ENCODE data around the gene USP47. TPM values are rescaled to one million over a fixed set of nuclear protein-coding genes. Genes with fewer than 3 reads are reported as not detected.
"Not testable (repeated sequence)": the region's sequence is repeated elsewhere in the genome, so short reads cannot be mapped to it uniquely, and the experiment has no call there.

Gene USP47
- total and polyA plus RNA-seq, 2 experiments from 2014 or later: 16.3 to 36.7 TPM

DNA sequence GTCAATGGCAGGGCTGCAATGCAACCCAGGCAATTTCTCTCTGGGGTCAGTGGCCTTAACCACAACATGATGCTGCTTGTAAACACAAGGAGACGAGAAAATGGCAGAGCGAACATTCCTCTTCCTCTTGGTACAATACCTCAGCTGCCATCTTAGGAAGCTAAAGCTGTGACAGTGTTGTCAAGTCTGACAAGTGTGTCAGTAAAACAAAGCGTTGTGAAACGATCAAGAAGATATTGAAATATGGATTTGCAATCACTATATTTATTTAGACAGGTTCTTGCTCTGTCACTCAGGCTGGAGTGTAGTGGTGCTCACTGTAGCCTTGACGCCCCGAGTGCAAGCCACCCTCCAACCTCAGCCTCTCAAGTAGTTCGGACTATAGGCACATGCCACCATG lies 14.5 kb upstream of the USP47 start (continued):
- TF ChIP-seq ZNF462 (CRISPR knock-in tag; IDR thresholded peaks at IDR 0.05): no peak
- no peak for TF ChIP-seq CREB1 (CRISPR knock-in tag; IDR thresholded peaks at IDR 0.05; ENCODE audit: low read depth)

GRCh38 chr11:11831406-11831805 lies 10.4 kb upstream of the USP47 start:
- H3K4me1 ChIP-seq (ENCODE audit: insufficient read depth); H3K9me2 ChIP-seq (ENCODE audit: insufficient read depth); ATAC-seq; H3K27ac Mint-ChIP-seq; H3K27me3 ChIP-seq (ENCODE audit: insufficient read depth); H3K4me3 ChIP-seq; H2AFZ ChIP-seq; H3K79me2 ChIP-seq (replicated peaks; ENCODE audit: insufficient read depth); H3K36me3 ChIP-seq (ENCODE audit: insufficient read depth); H3K9me3 Mint-ChIP-seq; DNase-seq (ENCODE audit: low spot score); H3K4me1 Mint-ChIP-seq; H3F3A ChIP-seq (replicated peaks; ENCODE audit: low read depth); H4K20me1 ChIP-seq (replicated peaks; ENCODE audit: insufficient read depth); H3K27ac ChIP-seq (ENCODE audit: low read depth); H3K36me3 Mint-ChIP-seq (ENCODE audit: low read depth); H3K4me3 Mint-ChIP-seq; H3K27me3 Mint-ChIP-seq (ENCODE audit: insufficient read depth, low read depth, poor library complexity); H3K4me2 ChIP-seq: not testable (repeated sequence)

DNA sequence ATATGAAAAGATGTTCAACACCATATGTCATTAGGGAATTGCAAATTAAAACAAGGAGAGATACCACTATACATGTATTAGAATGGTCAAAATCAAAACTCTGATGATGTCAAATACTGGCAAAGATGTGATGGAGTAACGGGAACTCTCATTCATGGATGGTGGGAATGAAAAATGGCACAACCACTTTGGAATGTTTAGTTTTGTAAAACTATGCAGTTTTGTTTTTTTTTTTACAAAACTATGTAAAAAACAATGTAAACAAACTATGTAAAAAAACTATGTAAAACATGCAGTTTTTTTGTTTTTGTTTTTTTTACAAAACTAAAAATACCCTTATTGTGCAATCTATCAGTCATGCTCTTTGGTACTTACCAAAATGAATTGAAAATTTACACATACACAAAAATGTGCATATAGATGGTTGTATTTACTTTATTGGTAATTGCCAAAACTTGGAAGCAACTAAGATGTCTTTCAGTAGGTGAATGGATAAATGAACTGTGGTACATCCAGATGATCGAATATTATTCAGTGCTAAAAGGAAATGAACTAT lies 5.0 kb upstream of the USP47 start:
- Mint-ChIP-seq H3K4me3 (no peak overlapping the region), H3K27ac (no peak overlapping the region), H3K9me3 (no peaks in the 10 kb centered on the region), H3K27me3 (ENCODE audit: insufficient read depth, low read depth, poor library complexity) (peaks cover 3% of the 10 kb centered on the region), H3K4me1 (no peaks in the 10 kb centered on the region; the same call in none of the 3 replicates), H3K36me3 (ENCODE audit: low read depth) (no peaks in the 10 kb centered on the region)
- H4K20me1 ChIP-seq (replicated peaks; ENCODE audit: insufficient read depth): no peaks in the 10 kb centered on the region
- H3K36me3 ChIP-seq (ENCODE audit: insufficient read depth): no peaks in the 10 kb centered on the region
- ATAC-seq (no peak), DNase-seq (ENCODE audit: low spot score) (no peak)
- H3K27me3 ChIP-seq (ENCODE audit: insufficient read depth): no peaks in the 10 kb centered on the region
- no peaks in the 10 kb centered on the region for H3F3A ChIP-seq (replicated peaks; ENCODE audit: low read depth)
- no peak overlapping the region for H3K4me3 ChIP-seq
- no peak overlapping the region for H3K4me2 ChIP-seq
- H3K4me1 ChIP-seq (ENCODE audit: insufficient read depth): peaks cover 5% of the 10 kb centered on the region; the same call in 1 of the 2 replicates
- no peak overlapping the region for H3K27ac ChIP-seq (ENCODE audit: low read depth)
- H2AFZ ChIP-seq: no peak overlapping the region
- H3K9me2 ChIP-seq (ENCODE audit: insufficient read depth): no peaks in the 10 kb centered on the region
- H3K79me2 ChIP-seq (replicated peaks; ENCODE audit: insufficient read depth): no peaks in the 10 kb centered on the region
- no peak for TF ChIP-seq ZNF331 (CRISPR knock-in tag; IDR thresholded peaks at IDR 0.05; ENCODE audit: low read depth)
- TF ChIP-seq ZNF462 (CRISPR knock-in tag; IDR thresholded peaks at IDR 0.05): no peak
- no peak for TF ChIP-seq EZH2phosphoT487 (IDR thresholded peaks at IDR 0.05; ENCODE audit: unreplicated experiment)
- no peak for TF ChIP-seq CREB1 (CRISPR knock-in tag; IDR thresholded peaks at IDR 0.05; ENCODE audit: low read depth)
